HEK293 (cell line): ENCODE measurements around the gene GALNT11.

Source experiments
- KLF9 ChIP-seq: fragments of 450-650 bp; formaldehyde crosslinking; IDR thresholded peaks from 2 replicates; pipeline ENCODE4 v1.5.1; 2016; ENCODE audit warnings: missing biosample characterization, missing genetic modification characterization, low read depth
- PATZ1 ChIP-seq: fragments of 450-650 bp; formaldehyde crosslinking; IDR thresholded peaks from 2 replicates; pipeline ENCODE4 v1.5.1; 2016; ENCODE audit warnings: missing biosample characterization, missing genetic modification characterization
- ZBTB26 ChIP-seq: fragments of 450-650 bp; formaldehyde crosslinking; optimal IDR thresholded peaks from 2 replicates; pipeline ENCODE3; 2016; ENCODE audit warnings: missing biosample characterization, mild to moderate bottlenecking, missing genetic modification characterization
- ZNF112 ChIP-seq: fragments of 450-650 bp; formaldehyde crosslinking; IDR thresholded peaks from 2 replicates; pipeline ENCODE4 v1.5.0; 2017; ENCODE audit warnings: missing biosample characterization, missing genetic modification characterization
- ZNF148 ChIP-seq: fragments of 450-650 bp; formaldehyde crosslinking; IDR thresholded peaks from 2 replicates; pipeline ENCODE4 v1.5.0; 2017; ENCODE audit warnings: missing biosample characterization, missing genetic modification characterization, borderline replicate concordance
- ZNF24 ChIP-seq: fragments of 450-650 bp; formaldehyde crosslinking; IDR thresholded peaks from 2 replicates; pipeline ENCODE4 v1.5.1; 2016; ENCODE audit warnings: missing biosample characterization, missing genetic modification characterization
- ZNF274 ChIP-seq, 2 experiments: fragments of 200-500 bp in 1 of 2; fragments of 450-650 bp in 1 of 2; sonication (Bioruptor generic) in 1 of 2; formaldehyde crosslinking in 1 of 2; IDR thresholded peaks; 2 replicates each; pipeline versions ENCODE4 v1.5.1 to v1.6.1; 2014 to 2016; ENCODE audit warnings: borderline replicate concordance in 1 of 2, inconsistent platforms in 1 of 2, low read length in 1 of 2, missing biosample characterization in 1 of 2, missing genetic modification characterization in 1 of 2
- ZNF335 ChIP-seq: fragments of 450-650 bp; formaldehyde crosslinking; conservative IDR thresholded peaks from 2 replicates; pipeline ENCODE4 v1.5.1; 2016; ENCODE audit warnings: missing biosample characterization, missing genetic modification characterization
- ZNF501 ChIP-seq: fragments of 450-650 bp; formaldehyde crosslinking; IDR thresholded peaks from 2 replicates; pipeline ENCODE4 v1.5.1; 2016; ENCODE audit warnings: missing biosample characterization, missing genetic modification characterization
- ZNF571 ChIP-seq: fragments of 450-650 bp; formaldehyde crosslinking; IDR thresholded peaks from 2 replicates; pipeline ENCODE4 v1.5.0; 2017; ENCODE audit warnings: missing biosample characterization, missing genetic modification characterization
- ZNF707 ChIP-seq: fragments of 450-650 bp; formaldehyde crosslinking; IDR thresholded peaks from 2 replicates; pipeline ENCODE4 v1.5.1; 2016; ENCODE audit warnings: missing biosample characterization, missing genetic modification characterization
- TF ChIP-seq, protein P1 (sequence below): fragments of 450-650 bp; formaldehyde crosslinking; IDR thresholded peaks from 2 replicates; pipeline ENCODE4 v1.5.1; 2016; ENCODE audit warnings: missing biosample characterization, missing genetic modification characterization

- TF ChIP-seq PATZ1 (tag by site-specific recombination) (no peak), ZNF274 (IDR thresholded peaks at IDR 0.05; ENCODE audit: low read length) (no peak), ZNF274 (tag by site-specific recombination; IDR thresholded peaks at IDR 0.05; ENCODE audit: borderline replicate concordance) (no peak), ZNF335 (tag by site-specific recombination) (no peak), ZNF24 (tag by site-specific recombination) (no peak), ZNF112 (no peak), ZNF501 (tag by site-specific recombination) (no peak), ZNF707 (tag by site-specific recombination) (no peak), ZNF148 (tag by site-specific recombination) (no peak), ZBTB26 (tag by site-specific recombination) (no peak), KLF9 (no peak), ZNF571 (no peak)
- TF ChIP-seq, protein P1, sequence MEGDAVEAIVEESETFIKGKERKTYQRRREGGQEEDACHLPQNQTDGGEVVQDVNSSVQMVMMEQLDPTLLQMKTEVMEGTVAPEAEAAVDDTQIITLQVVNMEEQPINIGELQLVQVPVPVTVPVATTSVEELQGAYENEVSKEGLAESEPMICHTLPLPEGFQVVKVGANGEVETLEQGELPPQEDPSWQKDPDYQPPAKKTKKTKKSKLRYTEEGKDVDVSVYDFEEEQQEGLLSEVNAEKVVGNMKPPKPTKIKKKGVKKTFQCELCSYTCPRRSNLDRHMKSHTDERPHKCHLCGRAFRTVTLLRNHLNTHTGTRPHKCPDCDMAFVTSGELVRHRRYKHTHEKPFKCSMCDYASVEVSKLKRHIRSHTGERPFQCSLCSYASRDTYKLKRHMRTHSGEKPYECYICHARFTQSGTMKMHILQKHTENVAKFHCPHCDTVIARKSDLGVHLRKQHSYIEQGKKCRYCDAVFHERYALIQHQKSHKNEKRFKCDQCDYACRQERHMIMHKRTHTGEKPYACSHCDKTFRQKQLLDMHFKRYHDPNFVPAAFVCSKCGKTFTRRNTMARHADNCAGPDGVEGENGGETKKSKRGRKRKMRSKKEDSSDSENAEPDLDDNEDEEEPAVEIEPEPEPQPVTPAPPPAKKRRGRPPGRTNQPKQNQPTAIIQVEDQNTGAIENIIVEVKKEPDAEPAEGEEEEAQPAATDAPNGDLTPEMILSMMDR (tag by site-specific recombination), result no peak
Observed at GRCh38 chr7:152072421-152072820, 46.9 kb downstream of the GALNT11 start.
